ENCODE data around the gene AMDHD2. TPM values are rescaled to one million over a fixed set of nuclear protein-coding genes. Genes with fewer than 3 reads are reported as not detected.

The AMDHD2 gene
- total RNA-seq, 5 donors from 2014 or later (not counting 1 experiment from before 2014, with no cell fraction given): 104 to 215 (median 122) TPM

GRCh38 chr16:2490190-2491105 lies 29.7 kb upstream of the AMDHD2 start:
- ChIA-PET POLR2A (no interaction called here), CTCF (interaction anchor here in 1 of 2 donors (0.5 kb wide), 1 partner anchor 350 kb away, joined by 3 read pairs; no protein-coding TSS in a partner anchor)
- peaks cover 0 to 4% of the 10 kb centered on the region in 2 donors for H3K36me3 ChIP-seq (ENCODE audit: control insufficient read depth in 2 of 2, extremely low read depth in 1 of 2, insufficient read depth in 1 of 2, low read length in 1 of 2)
- ATAC-seq (replicated peaks in 1 of 4): no peak
- no peaks in the 10 kb centered on the region for H3K27me3 Mint-ChIP-seq
- DNase-seq: no peak
- no peak overlapping the region for H3K27ac ChIP-seq (ENCODE audit: low read length)
- no peak overlapping the region for H3K27ac Mint-ChIP-seq
- H3K27me3 ChIP-seq (replicated peaks in 1 of 2; ENCODE audit: control insufficient read depth in 2 of 2, extremely low read depth in 1 of 2, insufficient read depth in 2 of 2, low read length in 1 of 2): peaks cover 0 to 4% of the 10 kb centered on the region in 2 experiments
- H3K9me3 Mint-ChIP-seq: no peaks in the 10 kb centered on the region
- H3K4me1 ChIP-seq (ENCODE audit: control insufficient read depth in 1 of 2, extremely low read depth in 1 of 2, insufficient read depth in 2 of 2, low read length in 2 of 2): peaks cover 5 to 23% of the 10 kb centered on the region in 2 experiments
- peaks cover 11 to 14% (median 11%) of the 10 kb centered on the region in 3 donors for H3K4me1 Mint-ChIP-seq
- 94% methylated on average over 13 of the region's 23 CpGs for WGBS (ENCODE audit: insufficient coverage)
- H3K36me3 Mint-ChIP-seq: no peaks in the 10 kb centered on the region
- no peaks in the 10 kb centered on the region for H3K9me3 ChIP-seq
- H3K4me3 ChIP-seq (ENCODE audit: control insufficient read depth in 1 of 2, extremely low read depth in 1 of 2, low read length in 1 of 2): no peak overlapping the region
- no peak overlapping the region for H3K4me3 Mint-ChIP-seq

- Histone ChIP-seq H3K9me3 (no peaks in the 10 kb centered on the region), H3K27me3 (replicated peaks in 1 of 2; ENCODE audit: control insufficient read depth in 2 of 2, extremely low read depth in 1 of 2, insufficient read depth in 2 of 2, low read length in 1 of 2) (peaks cover 0 to 4% of the 10 kb centered on the region in 2 experiments), H3K27ac (ENCODE audit: low read length) (no peak overlapping the region), H3K36me3 (ENCODE audit: control insufficient read depth in 2 of 2, extremely low read depth in 1 of 2, insufficient read depth in 1 of 2, low read length in 1 of 2) (peaks cover 7% of the 10 kb centered on the region in 2 donors), H3K4me1 (ENCODE audit: control insufficient read depth in 1 of 2, extremely low read depth in 1 of 2, insufficient read depth in 2 of 2, low read length in 2 of 2) (peaks cover 0 to 9% of the 10 kb centered on the region in 2 experiments), H3K4me3 (ENCODE audit: control insufficient read depth in 1 of 2, extremely low read depth in 1 of 2, low read length in 1 of 2) (no peak overlapping the region)
- POLR2A ChIA-PET: no interaction called here
- no peaks in the 10 kb centered on the region for H3K27me3 Mint-ChIP-seq
- peaks cover 3 to 6% (median 4%) of the 10 kb centered on the region in 3 donors for H3K4me1 Mint-ChIP-seq
- CTCF ChIA-PET: interaction anchor here in 1 of 2 donors (0.7 kb wide), 1 partner anchor 207 kb away, joined by 4 read pairs; no protein-coding TSS in a partner anchor
- WGBS (ENCODE audit: insufficient coverage): 92% methylated on average over 9 of the region's 13 CpGs
- H3K36me3 Mint-ChIP-seq: peaks cover 3% of the 10 kb centered on the region
- no peak overlapping the region for H3K27ac Mint-ChIP-seq
- ATAC-seq (replicated peaks in 1 of 4): no peak
- no peak overlapping the region for H3K4me3 Mint-ChIP-seq
- no peak for DNase-seq
- no peaks in the 10 kb centered on the region for H3K9me3 Mint-ChIP-seq
These were observed 27.9 kb upstream of the AMDHD2 start for GRCh38 chr16:2492292-2492691.

GRCh38 chr16:2493605-2494004 lies 26.6 kb upstream of the AMDHD2 start:
- H3K9me3 Mint-ChIP-seq: no peaks in the 10 kb centered on the region
- CTCF ChIA-PET: no interaction called here
- H3K27me3 Mint-ChIP-seq: no peaks in the 10 kb centered on the region
- H3K9me3 ChIP-seq: no peaks in the 10 kb centered on the region
- H3K36me3 Mint-ChIP-seq: peaks cover 9% of the 10 kb centered on the region
- H3K36me3 ChIP-seq (ENCODE audit: control insufficient read depth in 2 of 2, extremely low read depth in 1 of 2, insufficient read depth in 1 of 2, low read length in 1 of 2): peaks cover 7 to 14% of the 10 kb centered on the region in 2 donors
- H3K4me3 ChIP-seq (ENCODE audit: control insufficient read depth in 1 of 2, extremely low read depth in 1 of 2, low read length in 1 of 2): no peak overlapping the region
- DNase-seq (no peak), ATAC-seq (replicated peaks in 1 of 4) (no peak)
- no peaks in the 10 kb centered on the region for H3K27me3 ChIP-seq (replicated peaks in 1 of 2; ENCODE audit: control insufficient read depth in 2 of 2, extremely low read depth in 1 of 2, insufficient read depth in 2 of 2, low read length in 1 of 2)
- no peak overlapping the region for H3K4me3 Mint-ChIP-seq
- 89% methylated on average over 4 of the region's 6 CpGs for WGBS (ENCODE audit: insufficient coverage)
- H3K27ac Mint-ChIP-seq: no peak overlapping the region
- POLR2A ChIA-PET: no interaction called here
- H3K4me1 Mint-ChIP-seq: no peaks in the 10 kb centered on the region
- no peaks in the 10 kb centered on the region for H3K4me1 ChIP-seq (ENCODE audit: control insufficient read depth in 1 of 2, extremely low read depth in 1 of 2, insufficient read depth in 2 of 2, low read length in 2 of 2)
- no peak overlapping the region for H3K27ac ChIP-seq (ENCODE audit: low read length)

DNA sequence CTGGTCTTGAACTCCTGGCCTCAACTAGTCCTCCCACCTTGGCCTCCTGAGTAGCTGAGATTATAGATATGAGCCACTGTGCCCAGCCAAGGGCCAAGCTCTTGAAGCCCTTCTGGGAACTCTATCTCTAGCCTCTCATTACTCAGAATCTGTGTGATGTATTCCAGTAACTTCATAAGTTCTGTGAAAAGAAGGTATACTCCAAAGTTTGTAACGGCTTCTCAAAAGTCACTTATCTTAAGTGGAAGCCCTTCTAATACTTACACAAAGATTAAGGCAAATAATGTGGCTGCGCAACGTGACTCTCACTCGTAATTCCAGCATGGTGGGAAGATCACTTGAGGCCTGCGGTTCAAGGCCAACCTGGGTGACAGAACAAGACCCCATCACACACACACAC lies 25.6 kb upstream of the AMDHD2 start:
- CTCF ChIA-PET: no interaction called here
- Histone ChIP-seq H3K9me3 (no peaks in the 10 kb centered on the region), H3K36me3 (ENCODE audit: control insufficient read depth in 2 of 2, extremely low read depth in 1 of 2, insufficient read depth in 1 of 2, low read length in 1 of 2) (peaks cover 9 to 14% of the 10 kb centered on the region in 2 donors), H3K4me1 (ENCODE audit: control insufficient read depth in 1 of 2, extremely low read depth in 1 of 2, insufficient read depth in 2 of 2, low read length in 2 of 2) (no peaks in the 10 kb centered on the region), H3K4me3 (ENCODE audit: control insufficient read depth in 1 of 2, extremely low read depth in 1 of 2, low read length in 1 of 2) (no peak overlapping the region), H3K27ac (ENCODE audit: low read length) (no peak overlapping the region), H3K27me3 (replicated peaks in 1 of 2; ENCODE audit: control insufficient read depth in 2 of 2, extremely low read depth in 1 of 2, insufficient read depth in 2 of 2, low read length in 1 of 2) (no peaks in the 10 kb centered on the region)
- POLR2A ChIA-PET: no interaction called here
- no peaks in the 10 kb centered on the region for H3K9me3 Mint-ChIP-seq
- H3K27ac Mint-ChIP-seq: no peak overlapping the region
- H3K36me3 Mint-ChIP-seq: peaks cover 9% of the 10 kb centered on the region
- DNase-seq (no peak), ATAC-seq (replicated peaks in 1 of 4) (no peak)
- no peak overlapping the region for H3K4me3 Mint-ChIP-seq
- no peaks in the 10 kb centered on the region for H3K4me1 Mint-ChIP-seq
- no peaks in the 10 kb centered on the region for H3K27me3 Mint-ChIP-seq
- WGBS (ENCODE audit: insufficient coverage): 100% methylated on average over 1 of the region's 5 CpGs

GRCh38 chr16:2495041-2495440 lies 25.1 kb upstream of the AMDHD2 start:
- POLR2A ChIA-PET: no interaction called here

GRCh38 chr16:2496223-2497115 lies 23.7 kb upstream of the AMDHD2 start:
- no peaks in the 10 kb centered on the region for H3K27me3 ChIP-seq (replicated peaks in 1 of 2; ENCODE audit: control insufficient read depth in 2 of 2, extremely low read depth in 1 of 2, insufficient read depth in 2 of 2, low read length in 1 of 2)
- no peak overlapping the region for H3K27ac Mint-ChIP-seq
- H3K36me3 ChIP-seq (ENCODE audit: control insufficient read depth in 2 of 2, extremely low read depth in 1 of 2, insufficient read depth in 1 of 2, low read length in 1 of 2): peaks cover 9 to 11% of the 10 kb centered on the region in 2 donors
- DNase-seq (no peak), ATAC-seq (replicated peaks in 1 of 4) (no peak)
- no peaks in the 10 kb centered on the region for H3K9me3 ChIP-seq
- peaks cover 0 to 7% of the 10 kb centered on the region in 2 experiments for H3K4me1 ChIP-seq (ENCODE audit: control insufficient read depth in 1 of 2, extremely low read depth in 1 of 2, insufficient read depth in 2 of 2, low read length in 2 of 2)
- H3K4me3 Mint-ChIP-seq: no peak overlapping the region
- H3K36me3 Mint-ChIP-seq: peaks cover 9% of the 10 kb centered on the region
- H3K4me3 ChIP-seq (ENCODE audit: control insufficient read depth in 1 of 2, extremely low read depth in 1 of 2, low read length in 1 of 2): no peak overlapping the region
- no peak overlapping the region for H3K27ac ChIP-seq (ENCODE audit: low read length)
- H3K9me3 Mint-ChIP-seq: no peaks in the 10 kb centered on the region
- H3K4me1 Mint-ChIP-seq: no peaks in the 10 kb centered on the region
- WGBS (ENCODE audit: insufficient coverage): 95% methylated on average over 62 of the region's 62 CpGs
- no peaks in the 10 kb centered on the region for H3K27me3 Mint-ChIP-seq
- ChIA-PET CTCF (no interaction called here), POLR2A (no interaction called here)

More at GRCh38 chr16:2495041-2495440, 25.1 kb upstream of the AMDHD2 start:
- Histone ChIP-seq H3K27me3 (replicated peaks in 1 of 2; ENCODE audit: control insufficient read depth in 2 of 2, extremely low read depth in 1 of 2, insufficient read depth in 2 of 2, low read length in 1 of 2) (no peaks in the 10 kb centered on the region), H3K4me3 (ENCODE audit: control insufficient read depth in 1 of 2, extremely low read depth in 1 of 2, low read length in 1 of 2) (no peak overlapping the region), H3K36me3 (ENCODE audit: control insufficient read depth in 2 of 2, extremely low read depth in 1 of 2, insufficient read depth in 1 of 2, low read length in 1 of 2) (peaks cover 9 to 14% of the 10 kb centered on the region in 2 donors), H3K27ac (ENCODE audit: low read length) (no peak overlapping the region), H3K9me3 (no peaks in the 10 kb centered on the region), H3K4me1 (ENCODE audit: control insufficient read depth in 1 of 2, extremely low read depth in 1 of 2, insufficient read depth in 2 of 2, low read length in 2 of 2) (no peaks in the 10 kb centered on the region)
- ATAC-seq (replicated peaks in 1 of 4) (no peak), DNase-seq (no peak)
- Mint-ChIP-seq H3K27ac (no peak overlapping the region), H3K4me3 (no peak overlapping the region), H3K9me3 (no peaks in the 10 kb centered on the region), H3K36me3 (peaks cover 9% of the 10 kb centered on the region), H3K27me3 (no peaks in the 10 kb centered on the region), H3K4me1 (no peaks in the 10 kb centered on the region)
- 90% methylated on average over 4 of the region's 5 CpGs for WGBS (ENCODE audit: insufficient coverage)
- CTCF ChIA-PET: interaction anchor here in 1 of 2 donors (0.6 kb wide), 1 partner anchor 82 kb away, joined by 3 read pairs; no protein-coding TSS in a partner anchor
